Central memory CD8-positive, alpha-beta T cell (primary cell): ENCODE measurements around the gene AP3B2.
A peak's percentile ranks its signal among the peaks of the same experiment; 100 is the strongest.

Experiments
- ATAC-seq: fragments of 150-1000 bp; cut with Tn5 transposase; replicated peaks from 2 replicates; pipeline ENCODE4 v1.10.0; 2022; ENCODE audit warnings: mild to moderate bottlenecking, moderate FRiP score, moderate number of reproducible peaks; ENCODE audit not compliant: poor library complexity, severe bottlenecking; ENCODE audit errors: extremely low read depth
- DNase-seq, 2 donors: peaks; one replicate each; pipeline ENCODE4 v3.0.0; 2021; ENCODE audit warnings: low spot score in 2 of 2
- H3K27ac Mint-ChIP-seq: one replicate; pipeline ENCODE4 v1.8.0; 2022; ENCODE audit warnings: low read depth, mild to moderate bottlenecking, moderate library complexity, mixed read lengths
- H3K27me3 Mint-ChIP-seq: one replicate; pipeline ENCODE4 v1.8.0; 2022; ENCODE audit warnings: mixed read lengths
- H3K36me3 Mint-ChIP-seq: one replicate; pipeline ENCODE4 v1.8.0; 2022; ENCODE audit warnings: mild to moderate bottlenecking, moderate library complexity, mixed read lengths; ENCODE audit not compliant: insufficient read depth
- H3K4me1 Mint-ChIP-seq: one replicate; pipeline ENCODE4 v1.8.0; 2022; ENCODE audit warnings: mixed read lengths
- H3K4me3 Mint-ChIP-seq: one replicate; pipeline ENCODE4 v1.8.0; 2022; ENCODE audit warnings: mild to moderate bottlenecking, moderate library complexity, mixed read lengths
- H3K9me3 Mint-ChIP-seq: one replicate; pipeline ENCODE4 v1.8.0; 2022; ENCODE audit warnings: mixed read lengths

The AP3B2 gene

DNA sequence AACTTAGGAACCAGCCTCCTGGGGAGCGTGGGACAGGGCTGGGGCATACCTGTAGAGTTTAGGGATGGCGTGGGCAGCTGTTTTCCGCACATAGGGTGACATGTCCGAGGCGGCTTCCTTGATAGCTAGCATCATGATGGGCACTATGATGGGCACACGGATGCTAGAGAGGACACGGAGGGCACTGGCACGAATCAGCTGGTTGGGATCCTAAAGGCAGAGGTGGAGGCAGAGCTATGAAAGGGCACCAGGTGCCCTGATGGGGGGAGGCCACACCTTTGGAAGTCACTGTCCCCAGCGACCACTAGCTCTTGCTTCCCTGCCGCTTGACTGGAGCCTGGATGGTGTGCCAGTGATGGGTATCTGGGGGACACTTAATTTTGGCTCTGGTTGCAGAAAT lies 28.3 kb downstream of the AP3B2 start:
- H3K4me3 Mint-ChIP-seq = peak overlapping the region; percentile 82
- peak overlapping the region; percentile 90 for H3K27ac Mint-ChIP-seq
- H3K4me1 Mint-ChIP-seq = peaks cover 15% of the 10 kb centered on the region
- peaks cover 2% of the 10 kb centered on the region for H3K36me3 Mint-ChIP-seq
- no peak for ATAC-seq
- no peaks in the 10 kb centered on the region for H3K27me3 Mint-ChIP-seq
- no peak for DNase-seq
- no peaks in the 10 kb centered on the region for H3K9me3 Mint-ChIP-seq

DNA sequence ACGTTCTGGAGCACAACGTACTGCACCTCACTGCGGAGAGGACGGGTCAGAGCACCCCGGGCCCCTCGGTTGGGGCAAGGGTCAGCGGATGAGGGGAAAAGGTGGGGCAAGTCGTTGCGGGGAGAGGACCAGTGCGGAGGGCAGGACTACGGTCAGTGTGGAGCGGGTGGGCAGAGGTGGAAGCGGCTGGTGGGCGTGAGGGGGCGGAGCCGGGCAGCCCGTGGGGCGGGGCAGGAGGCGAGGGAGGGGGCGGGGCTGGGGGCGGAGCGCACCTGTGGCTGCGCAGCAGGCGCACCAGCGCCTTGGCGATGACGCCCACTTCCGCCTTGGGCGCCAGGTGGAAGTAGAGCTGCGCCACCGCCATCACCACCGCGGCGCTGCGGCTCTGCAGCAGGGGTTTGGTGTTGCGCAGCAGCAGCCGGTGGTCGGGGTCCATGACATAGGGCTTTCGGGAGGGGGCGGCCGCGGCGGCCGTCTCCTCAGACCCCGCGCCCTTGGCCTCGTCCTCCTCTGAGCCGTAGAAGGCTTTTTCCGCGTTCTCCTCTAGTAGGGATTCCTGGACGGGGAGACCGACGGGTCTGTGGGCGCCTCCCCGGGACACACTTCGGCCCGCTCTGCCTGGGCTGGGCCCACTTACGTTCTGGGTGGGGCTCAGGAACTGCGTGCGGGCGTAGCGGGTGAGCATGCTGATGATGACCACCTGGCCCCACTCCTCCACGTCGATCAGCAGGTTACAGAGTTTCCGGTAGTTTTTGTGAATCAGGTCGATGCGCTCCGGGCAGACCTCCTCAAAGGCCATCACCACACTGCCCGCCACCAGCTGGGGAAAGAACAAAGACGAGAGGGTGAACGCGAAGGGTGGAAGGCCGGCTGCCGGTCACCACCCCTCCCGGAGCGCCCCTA lies 29.2 kb downstream of the AP3B2 start:
- Mint-ChIP-seq H3K9me3 (no peaks in the 10 kb centered on the region), H3K36me3 (peaks cover 2% of the 10 kb centered on the region), H3K27me3 (no peaks in the 10 kb centered on the region), H3K4me1 (peaks cover 15% of the 10 kb centered on the region), H3K27ac (peak overlapping the region; percentile 90), H3K4me3 (peak overlapping the region; percentile 82)
- DNase-seq (peak; percentile 49 to 63), ATAC-seq (peak; percentile 94)

DNA sequence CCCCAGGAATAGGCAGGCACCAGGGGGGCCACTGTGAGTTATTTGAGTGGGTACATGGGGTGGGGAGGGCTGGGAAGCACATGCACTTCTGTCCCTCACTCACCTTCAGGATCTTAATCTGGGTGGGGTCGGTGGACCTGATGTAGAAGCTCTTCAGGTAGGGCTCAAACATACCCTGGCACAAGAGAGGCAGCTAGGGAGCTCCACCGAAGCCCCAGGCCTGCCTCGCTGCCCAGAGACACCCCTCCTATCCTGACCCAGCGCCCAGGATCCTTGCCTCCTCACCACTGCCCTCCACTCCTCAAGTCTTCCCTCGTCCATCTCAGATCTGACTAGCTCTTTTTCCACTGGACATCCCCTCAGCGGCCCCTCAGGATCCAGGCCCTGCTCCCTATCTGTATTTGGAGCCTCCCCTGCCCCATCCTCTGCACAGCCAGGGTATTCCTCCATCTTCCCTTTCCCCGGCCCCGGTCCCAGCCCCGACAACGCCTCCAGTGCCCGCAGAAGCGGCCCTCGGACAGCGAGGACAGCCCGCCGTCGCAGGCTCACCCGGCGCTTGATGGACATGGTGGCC lies 30.0 kb downstream of the AP3B2 start:
- Mint-ChIP-seq H3K4me3 (peak overlapping the region; percentile 82), H3K27ac (peak overlapping the region; percentile 90), H3K36me3 (peaks cover 1% of the 10 kb centered on the region), H3K4me1 (peaks cover 15% of the 10 kb centered on the region), H3K27me3 (no peaks in the 10 kb centered on the region), H3K9me3 (no peaks in the 10 kb centered on the region)
- peak; percentile 10 for ATAC-seq
- DNase-seq = no peak

DNA sequence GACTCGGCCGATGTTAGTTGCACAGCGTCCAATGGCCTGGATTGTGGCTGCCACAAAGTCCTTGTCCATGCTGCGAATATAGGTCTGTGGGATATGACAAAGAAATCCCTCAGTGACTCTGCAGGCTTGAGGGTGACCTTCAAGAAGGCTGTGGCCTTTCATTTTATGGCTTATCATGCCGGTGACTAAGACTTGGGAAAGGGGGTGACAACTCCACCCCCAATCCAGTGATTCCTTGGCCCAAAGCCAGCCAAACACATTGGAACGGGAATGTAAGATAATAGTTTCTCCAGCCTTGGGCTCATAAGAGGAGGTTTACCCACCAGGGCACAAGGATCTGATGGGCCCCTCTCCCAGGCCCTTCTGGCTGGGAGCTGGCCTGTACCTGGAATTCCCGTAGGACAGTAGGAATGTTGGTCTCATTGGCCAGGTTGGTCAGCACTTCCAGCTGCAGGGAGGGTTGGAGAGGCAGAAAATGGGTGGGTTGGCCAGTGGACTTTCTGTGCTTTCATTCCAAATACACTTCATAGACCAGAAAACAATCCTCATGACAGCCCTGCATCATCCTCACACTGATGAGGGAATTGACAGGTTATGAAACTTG lies 31.9 kb downstream of the AP3B2 start:
- H3K36me3 Mint-ChIP-seq = no peaks in the 10 kb centered on the region
- no peaks in the 10 kb centered on the region for H3K9me3 Mint-ChIP-seq
- no peak overlapping the region for H3K27ac Mint-ChIP-seq
- DNase-seq = no peak
- ATAC-seq = no peak
- H3K4me1 Mint-ChIP-seq = peaks cover 15% of the 10 kb centered on the region
- H3K27me3 Mint-ChIP-seq = no peaks in the 10 kb centered on the region
- no peak overlapping the region for H3K4me3 Mint-ChIP-seq

DNA sequence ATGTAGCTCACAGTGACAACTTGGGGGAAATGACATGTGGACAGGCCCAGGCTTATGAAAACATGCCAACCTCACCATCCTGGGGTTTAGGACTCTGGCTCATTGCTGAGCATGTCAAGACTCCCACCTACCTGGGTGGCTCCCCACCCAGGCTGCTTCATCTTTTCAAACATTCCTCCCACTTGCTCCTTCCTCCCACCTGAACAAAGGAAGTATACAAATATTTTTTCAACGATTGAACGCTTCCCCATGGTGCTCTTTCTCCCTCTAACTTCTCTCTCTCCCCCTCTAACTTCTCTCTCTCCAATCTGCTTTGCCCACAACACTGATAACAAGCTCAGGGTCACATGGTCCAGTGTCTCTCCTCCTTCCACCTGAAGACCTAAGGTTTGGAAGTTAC lies 34.8 kb downstream of the AP3B2 start:
- H3K4me3 Mint-ChIP-seq = no peak overlapping the region
- no peaks in the 10 kb centered on the region for H3K27me3 Mint-ChIP-seq
- H3K36me3 Mint-ChIP-seq = no peaks in the 10 kb centered on the region
- H3K27ac Mint-ChIP-seq = no peak overlapping the region
- ATAC-seq (no peak), DNase-seq (no peak)
- H3K4me1 Mint-ChIP-seq = peaks cover 2% of the 10 kb centered on the region
- H3K9me3 Mint-ChIP-seq = no peaks in the 10 kb centered on the region

DNA sequence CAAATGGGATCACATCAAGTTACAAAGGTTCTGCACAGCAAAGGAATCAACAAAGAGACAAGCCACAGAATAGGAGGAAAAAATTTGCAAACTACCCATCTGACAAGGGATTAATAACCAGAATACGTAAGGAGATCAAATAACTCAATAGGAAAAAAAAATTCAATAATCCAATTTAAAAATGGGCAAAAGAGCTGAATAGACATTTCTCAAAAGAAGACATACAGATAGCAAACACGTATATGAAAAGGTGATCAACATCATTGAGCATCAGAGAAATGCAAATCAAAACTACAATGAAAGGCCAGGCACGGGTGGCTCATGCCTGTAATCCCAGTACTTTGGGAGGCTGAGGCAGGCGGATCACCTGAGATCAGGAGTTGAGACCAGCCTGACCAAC lies 39.0 kb downstream of the AP3B2 start:
- H3K4me3 Mint-ChIP-seq = no peak overlapping the region
- H3K27ac Mint-ChIP-seq = no peak overlapping the region
- peaks cover 33% of the 10 kb centered on the region for H3K27me3 Mint-ChIP-seq
- DNase-seq (no peak), ATAC-seq (no peak)
- H3K4me1 Mint-ChIP-seq = no peaks in the 10 kb centered on the region
- no peaks in the 10 kb centered on the region for H3K9me3 Mint-ChIP-seq
- no peaks in the 10 kb centered on the region for H3K36me3 Mint-ChIP-seq

DNA sequence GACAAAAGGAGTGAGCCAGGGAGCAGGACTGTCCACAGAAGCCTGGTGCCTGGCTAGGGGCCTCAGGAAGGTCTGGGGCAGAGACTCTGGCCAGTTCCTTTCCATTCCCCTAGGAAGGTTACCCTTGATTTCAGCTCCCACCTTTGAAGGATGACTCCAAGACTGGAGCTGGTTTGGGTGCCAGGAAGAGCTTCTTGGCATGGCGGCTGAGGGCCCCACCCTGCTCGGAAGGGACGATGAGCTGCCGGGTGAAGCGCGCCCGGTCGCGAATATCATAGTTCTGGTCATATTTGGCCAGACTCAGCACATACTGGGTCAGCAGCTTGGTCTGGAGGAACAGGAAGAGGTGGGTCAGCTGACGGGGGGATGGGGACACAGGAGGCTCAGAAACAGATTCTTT lies 43.1 kb downstream of the AP3B2 start:
- Mint-ChIP-seq H3K27me3 (peaks cover 71% of the 10 kb centered on the region), H3K9me3 (no peaks in the 10 kb centered on the region), H3K4me3 (no peak overlapping the region), H3K36me3 (peaks cover 2% of the 10 kb centered on the region), H3K4me1 (no peaks in the 10 kb centered on the region), H3K27ac (no peak overlapping the region)
- DNase-seq = no peak
- ATAC-seq = no peak

DNA sequence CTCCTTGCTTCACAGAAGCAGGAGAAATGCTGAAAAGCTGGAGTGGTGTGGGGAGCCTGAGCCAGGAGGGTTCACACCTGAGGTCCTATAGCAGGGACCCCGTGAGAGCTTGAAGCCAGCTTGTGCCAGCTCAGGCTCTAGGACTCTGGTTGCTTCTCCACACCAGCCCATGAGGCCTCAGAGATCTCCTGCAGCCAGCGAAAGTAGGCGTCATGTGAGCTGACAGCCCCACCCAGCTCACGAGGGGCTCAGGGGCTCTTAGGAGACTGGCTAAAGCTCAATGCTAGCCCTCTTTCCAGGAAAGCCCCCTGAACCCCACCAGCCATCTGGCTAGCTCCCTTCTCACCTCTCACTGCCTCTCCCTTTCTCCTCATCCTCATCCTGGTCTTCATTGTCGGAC lies 45.7 kb downstream of the AP3B2 start:
- Mint-ChIP-seq H3K27ac (no peak overlapping the region), H3K36me3 (peaks cover 2% of the 10 kb centered on the region), H3K4me1 (no peaks in the 10 kb centered on the region), H3K27me3 (peaks cover 94% of the 10 kb centered on the region), H3K9me3 (no peaks in the 10 kb centered on the region), H3K4me3 (no peak overlapping the region)
- ATAC-seq = no peak
- DNase-seq = no peak

DNA sequence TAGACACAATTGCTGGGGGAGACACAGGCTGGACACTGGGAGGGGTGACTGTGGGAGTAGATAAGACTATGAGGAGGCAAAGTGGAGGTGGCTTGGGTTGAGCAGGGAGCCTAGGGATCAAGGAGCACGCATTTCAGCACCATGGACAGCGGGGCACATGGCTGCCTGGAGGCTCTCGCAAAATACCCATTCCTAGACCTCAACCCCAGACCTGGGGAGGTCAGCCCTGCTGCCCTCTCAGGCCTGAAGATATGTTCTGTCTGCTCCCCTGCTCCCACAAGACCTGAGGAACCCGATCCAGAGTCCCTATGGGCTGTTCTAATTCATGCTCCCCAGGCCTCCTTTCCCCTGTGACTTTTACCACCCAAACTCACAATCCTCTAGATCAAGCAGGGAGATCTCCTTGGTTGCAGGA lies 46.5 kb downstream of the AP3B2 start:
- Mint-ChIP-seq H3K36me3 (peaks cover 2% of the 10 kb centered on the region), H3K4me1 (no peaks in the 10 kb centered on the region), H3K27me3 (peaks cover 90% of the 10 kb centered on the region), H3K4me3 (no peak overlapping the region), H3K9me3 (no peaks in the 10 kb centered on the region), H3K27ac (no peak overlapping the region)
- ATAC-seq (no peak), DNase-seq (no peak)

DNA sequence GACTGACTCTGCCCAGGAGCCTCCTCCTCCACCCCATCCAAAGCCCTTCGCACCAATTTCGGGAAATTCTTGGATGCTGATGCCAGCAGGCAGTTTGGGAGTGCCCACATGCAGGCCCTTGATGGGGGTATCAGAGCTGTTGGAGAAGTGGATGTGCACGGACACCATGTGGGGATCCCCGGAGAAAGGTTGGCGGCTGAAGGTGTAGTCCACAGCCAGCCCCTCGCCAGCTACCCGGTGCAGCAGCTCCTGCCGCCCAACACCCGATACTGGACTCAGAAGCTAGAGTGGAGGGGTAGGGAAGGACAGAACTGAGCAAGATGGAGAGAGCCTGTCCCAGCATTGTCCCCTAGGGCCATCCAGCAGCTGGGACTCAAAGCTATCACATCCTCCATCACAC lies 47.0 kb downstream of the AP3B2 start:
- Mint-ChIP-seq H3K27ac (no peak overlapping the region), H3K4me3 (no peak overlapping the region), H3K4me1 (no peaks in the 10 kb centered on the region), H3K36me3 (peaks cover 2% of the 10 kb centered on the region), H3K9me3 (no peaks in the 10 kb centered on the region), H3K27me3 (peaks cover 84% of the 10 kb centered on the region)
- ATAC-seq (no peak), DNase-seq (no peak)

DNA sequence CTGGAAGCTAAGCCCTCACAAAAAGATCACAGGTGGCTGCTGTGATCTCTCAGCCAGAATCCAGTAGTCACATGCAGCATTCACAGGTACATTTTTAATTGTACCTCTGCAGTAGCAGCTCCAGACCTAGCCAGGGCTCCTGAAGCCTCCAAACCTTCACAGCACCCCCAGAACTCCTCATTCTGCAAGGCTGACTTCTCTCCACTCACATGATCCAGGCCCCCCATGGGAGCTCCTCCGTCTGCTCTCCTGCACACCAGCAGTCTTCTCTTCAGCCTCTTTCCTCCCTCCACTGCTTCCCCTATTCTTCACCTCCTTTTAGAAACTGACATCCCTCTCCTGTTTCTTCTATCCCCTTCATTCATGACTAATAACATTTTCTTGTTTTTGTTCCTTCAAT lies 49.3 kb downstream of the AP3B2 start:
- Mint-ChIP-seq H3K4me1 (no peaks in the 10 kb centered on the region), H3K9me3 (no peaks in the 10 kb centered on the region), H3K27me3 (peaks cover 82% of the 10 kb centered on the region), H3K4me3 (no peak overlapping the region), H3K27ac (no peak overlapping the region), H3K36me3 (peaks cover 2% of the 10 kb centered on the region)
- ATAC-seq (no peak), DNase-seq (no peak)

DNA sequence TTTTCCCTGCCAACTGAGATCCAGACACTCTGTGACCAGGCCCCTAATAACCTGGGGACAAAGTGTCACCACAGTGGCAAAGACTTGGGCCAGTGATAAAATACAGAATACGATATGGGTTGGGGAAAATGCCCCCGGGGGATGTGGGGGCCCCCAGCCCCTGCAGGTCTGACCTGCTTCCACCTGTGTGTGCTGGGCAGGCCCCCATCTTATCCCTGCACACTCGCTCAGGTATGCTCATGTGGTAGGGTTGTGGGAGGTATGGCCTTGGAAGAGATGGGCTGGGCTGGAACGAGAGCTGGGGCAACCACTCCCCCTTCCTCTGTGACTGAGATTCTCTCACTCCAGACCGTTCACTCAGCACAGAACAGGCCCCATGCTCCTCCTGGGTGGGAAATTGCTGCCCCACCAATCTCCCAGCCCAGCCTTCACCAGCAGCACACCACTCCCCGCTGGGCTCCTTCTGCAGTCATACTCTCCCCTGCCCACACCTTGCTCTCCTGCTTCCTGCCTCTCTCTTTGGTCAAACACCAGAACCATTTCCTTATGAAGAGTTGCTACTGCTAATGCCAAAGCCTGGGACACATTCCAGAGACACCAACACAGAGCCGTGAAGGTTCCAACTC lies 52.9 kb downstream of the AP3B2 start:
- H3K27me3 Mint-ChIP-seq = peaks cover 83% of the 10 kb centered on the region
- H3K4me3 Mint-ChIP-seq = no peak overlapping the region
- no peak for DNase-seq
- H3K36me3 Mint-ChIP-seq = no peaks in the 10 kb centered on the region
- H3K9me3 Mint-ChIP-seq = no peaks in the 10 kb centered on the region
- ATAC-seq = no peak
- no peaks in the 10 kb centered on the region for H3K4me1 Mint-ChIP-seq
- H3K27ac Mint-ChIP-seq = no peak overlapping the region
